ENCODE data around the gene SH2B2. TPM values are rescaled to one million over a fixed set of nuclear protein-coding genes. Genes with fewer than 3 reads are reported as not detected.
"Not testable (repeated sequence)": the region's sequence is repeated elsewhere in the genome, so short reads cannot be mapped to it uniquely, and the experiment has no call there.

SH2B2 gene
- total RNA-seq, 5 donors from 2014 or later (not counting 1 experiment from before 2014, with no cell fraction given) = 0.90 to 5.0 (median 2.5) TPM

GRCh38 chr7:102301367-102301766, 14.7 kb downstream of the SH2B2 start:
- DNase-seq; H3K27ac ChIP-seq (ENCODE audit: low read length); CTCF ChIA-PET; H3K27ac Mint-ChIP-seq; POLR2A ChIA-PET; H3K36me3 ChIP-seq (ENCODE audit: control insufficient read depth in 2 of 2, extremely low read depth in 1 of 2, insufficient read depth in 1 of 2, low read length in 1 of 2); ATAC-seq (replicated peaks in 1 of 4); H3K4me3 Mint-ChIP-seq; H3K4me1 Mint-ChIP-seq; H3K9me3 ChIP-seq; H3K9me3 Mint-ChIP-seq; H3K4me3 ChIP-seq (ENCODE audit: control insufficient read depth in 1 of 2, extremely low read depth in 1 of 2, low read length in 1 of 2); H3K27me3 Mint-ChIP-seq; H3K36me3 Mint-ChIP-seq; H3K27me3 ChIP-seq (replicated peaks in 1 of 2; ENCODE audit: control insufficient read depth in 2 of 2, extremely low read depth in 1 of 2, insufficient read depth in 2 of 2, low read length in 1 of 2): not testable (repeated sequence)
- H3K4me1 ChIP-seq (ENCODE audit: control insufficient read depth in 1 of 2, extremely low read depth in 1 of 2, insufficient read depth in 2 of 2, low read length in 2 of 2) = peaks cover 0 to 20% of the 10 kb centered on the region in 2 experiments
- WGBS (ENCODE audit: insufficient coverage) = 84% methylated on average over 3 of the region's 14 CpGs

- Mint-ChIP-seq H3K4me1 (peaks cover 0 to 11% (median 0%) of the 10 kb centered on the region in 3 donors), H3K9me3 (no peaks in the 10 kb centered on the region), H3K4me3 (no peak overlapping the region), H3K27ac (no peak overlapping the region), H3K36me3 (no peaks in the 10 kb centered on the region), H3K27me3 (peaks cover 0 to 3% of the 10 kb centered on the region in 2 donors)
- CTCF ChIA-PET = no interaction called here
- ATAC-seq (replicated peaks in 1 of 4) (no peak), DNase-seq (no peak)
- Histone ChIP-seq H3K4me1 (ENCODE audit: control insufficient read depth in 1 of 2, extremely low read depth in 1 of 2, insufficient read depth in 2 of 2, low read length in 2 of 2) (peaks cover 0 to 27% of the 10 kb centered on the region in 2 experiments), H3K36me3 (ENCODE audit: control insufficient read depth in 2 of 2, extremely low read depth in 1 of 2, insufficient read depth in 1 of 2, low read length in 1 of 2) (no peaks in the 10 kb centered on the region), H3K27ac (ENCODE audit: low read length) (no peak overlapping the region), H3K27me3 (replicated peaks in 1 of 2; ENCODE audit: control insufficient read depth in 2 of 2, extremely low read depth in 1 of 2, insufficient read depth in 2 of 2, low read length in 1 of 2) (peaks cover 0 to 11% of the 10 kb centered on the region in 2 experiments), H3K4me3 (ENCODE audit: control insufficient read depth in 1 of 2, extremely low read depth in 1 of 2, low read length in 1 of 2) (no peak overlapping the region), H3K9me3 (no peaks in the 10 kb centered on the region)
- POLR2A ChIA-PET = no interaction called here
- 88% methylated on average over 6 of the region's 6 CpGs for WGBS (ENCODE audit: insufficient coverage)
Measured at GRCh38 chr7:102302025-102302424, 15.4 kb downstream of the SH2B2 start.

- ChIA-PET POLR2A (no interaction called here), CTCF (no interaction called here)
- Histone ChIP-seq H3K36me3 (ENCODE audit: control insufficient read depth in 2 of 2, extremely low read depth in 1 of 2, insufficient read depth in 1 of 2, low read length in 1 of 2) (no peaks in the 10 kb centered on the region), H3K4me1 (ENCODE audit: control insufficient read depth in 1 of 2, extremely low read depth in 1 of 2, insufficient read depth in 2 of 2, low read length in 2 of 2) (peaks cover 0 to 33% of the 10 kb centered on the region in 2 experiments), H3K9me3 (no peaks in the 10 kb centered on the region), H3K27me3 (replicated peaks in 1 of 2; ENCODE audit: control insufficient read depth in 2 of 2, extremely low read depth in 1 of 2, insufficient read depth in 2 of 2, low read length in 1 of 2) (peaks cover 0 to 11% of the 10 kb centered on the region in 2 experiments), H3K27ac (ENCODE audit: low read length) (no peak overlapping the region), H3K4me3 (ENCODE audit: control insufficient read depth in 1 of 2, extremely low read depth in 1 of 2, low read length in 1 of 2) (no peak overlapping the region)
- no peak overlapping the region for H3K27ac Mint-ChIP-seq
- no peaks in the 10 kb centered on the region for H3K27me3 Mint-ChIP-seq
- WGBS (ENCODE audit: insufficient coverage) = 71% methylated on average over 8 of the region's 13 CpGs
- ATAC-seq (replicated peaks in 1 of 4) (peak in 1 of 4 experiments; percentile 19), DNase-seq (no peak)
- no peaks in the 10 kb centered on the region for H3K9me3 Mint-ChIP-seq
- H3K36me3 Mint-ChIP-seq = no peaks in the 10 kb centered on the region
- H3K4me1 Mint-ChIP-seq = peaks cover 0 to 15% (median 2%) of the 10 kb centered on the region in 3 donors
- H3K4me3 Mint-ChIP-seq = no peak overlapping the region
Measured at GRCh38 chr7:102303669-102304422, 17.2 kb downstream of the SH2B2 start.

GRCh38 chr7:102304668-102305067, 18.0 kb downstream of the SH2B2 start:
- POLR2A ChIA-PET = no interaction called here
- no peak overlapping the region for H3K4me3 Mint-ChIP-seq
- CTCF ChIA-PET = no interaction called here

GRCh38 chr7:102305414-102306268, 19.0 kb downstream of the SH2B2 start:
- CTCF ChIA-PET = no interaction called here

More at GRCh38 chr7:102304668-102305067, 18.0 kb downstream of the SH2B2 start:
- ATAC-seq (replicated peaks in 1 of 4) = no peak
- no peaks in the 10 kb centered on the region for H3K9me3 ChIP-seq
- no peaks in the 10 kb centered on the region for H3K36me3 ChIP-seq (ENCODE audit: control insufficient read depth in 2 of 2, extremely low read depth in 1 of 2, insufficient read depth in 1 of 2, low read length in 1 of 2)
- H3K4me1 ChIP-seq (ENCODE audit: control insufficient read depth in 1 of 2, extremely low read depth in 1 of 2, insufficient read depth in 2 of 2, low read length in 2 of 2) = peaks cover 0 to 33% of the 10 kb centered on the region in 2 experiments
- no peak for DNase-seq
- H3K4me1 Mint-ChIP-seq = peaks cover 0 to 15% (median 2%) of the 10 kb centered on the region in 3 donors
- peaks cover 0 to 10% of the 10 kb centered on the region in 2 experiments for H3K27me3 ChIP-seq (replicated peaks in 1 of 2; ENCODE audit: control insufficient read depth in 2 of 2, extremely low read depth in 1 of 2, insufficient read depth in 2 of 2, low read length in 1 of 2)
- 97% methylated on average over 8 of the region's 11 CpGs for WGBS (ENCODE audit: insufficient coverage)
- H3K36me3 Mint-ChIP-seq = no peaks in the 10 kb centered on the region
- no peaks in the 10 kb centered on the region for H3K9me3 Mint-ChIP-seq
- H3K4me3 ChIP-seq (ENCODE audit: control insufficient read depth in 1 of 2, extremely low read depth in 1 of 2, low read length in 1 of 2) = no peak overlapping the region
- no peak overlapping the region for H3K27ac Mint-ChIP-seq
- no peaks in the 10 kb centered on the region for H3K27me3 Mint-ChIP-seq
- H3K27ac ChIP-seq (ENCODE audit: low read length) = no peak overlapping the region

GRCh38 chr7:102306916-102307677, 20.4 kb downstream of the SH2B2 start:
- Histone ChIP-seq H3K27me3 (replicated peaks in 1 of 2; ENCODE audit: control insufficient read depth in 2 of 2, extremely low read depth in 1 of 2, insufficient read depth in 2 of 2, low read length in 1 of 2) (peaks cover 0 to 7% of the 10 kb centered on the region in 2 experiments), H3K9me3 (no peaks in the 10 kb centered on the region), H3K4me1 (ENCODE audit: control insufficient read depth in 1 of 2, extremely low read depth in 1 of 2, insufficient read depth in 2 of 2, low read length in 2 of 2) (peaks cover 0 to 33% of the 10 kb centered on the region in 2 experiments), H3K4me3 (ENCODE audit: control insufficient read depth in 1 of 2, extremely low read depth in 1 of 2, low read length in 1 of 2) (peak overlapping the region in 1 of 2 donors; percentile 35), H3K36me3 (ENCODE audit: control insufficient read depth in 2 of 2, extremely low read depth in 1 of 2, insufficient read depth in 1 of 2, low read length in 1 of 2) (no peaks in the 10 kb centered on the region), H3K27ac (ENCODE audit: low read length) (peak overlapping the region; percentile 31)
- CTCF ChIA-PET = no interaction called here
- Mint-ChIP-seq H3K9me3 (no peaks in the 10 kb centered on the region), H3K4me3 (peak overlapping the region in 1 of 3 donors; percentile 28), H3K36me3 (peaks cover 3% of the 10 kb centered on the region), H3K27ac (no peak overlapping the region), H3K4me1 (peaks cover 0 to 15% (median 2%) of the 10 kb centered on the region in 3 donors), H3K27me3 (no peaks in the 10 kb centered on the region)
- ATAC-seq (replicated peaks in 1 of 4) (peak; percentile 34 to 57 (median 47)), DNase-seq (peak in 6 of 35 experiments; percentile 15 to 56 (median 23))
- 30% methylated on average over 13 of the region's 17 CpGs for WGBS (ENCODE audit: insufficient coverage)
- POLR2A ChIA-PET = interaction anchor here in 1 of 2 donors (0.6 kb wide), 1 partner anchor 21 kb away, joined by 5 read pairs; no protein-coding TSS in a partner anchor

More at GRCh38 chr7:102305414-102306268, 19.0 kb downstream of the SH2B2 start:
- 75% methylated on average over 9 of the region's 17 CpGs for WGBS (ENCODE audit: insufficient coverage)
- peaks cover 0 to 33% of the 10 kb centered on the region in 2 experiments for H3K4me1 ChIP-seq (ENCODE audit: control insufficient read depth in 1 of 2, extremely low read depth in 1 of 2, insufficient read depth in 2 of 2, low read length in 2 of 2)
- H3K27ac ChIP-seq (ENCODE audit: low read length) = peak overlapping the region; percentile 23
- H3K4me1 Mint-ChIP-seq = peaks cover 0 to 15% (median 2%) of the 10 kb centered on the region in 3 donors
- no peak for ATAC-seq (replicated peaks in 1 of 4)
- H3K36me3 ChIP-seq (ENCODE audit: control insufficient read depth in 2 of 2, extremely low read depth in 1 of 2, insufficient read depth in 1 of 2, low read length in 1 of 2) = no peaks in the 10 kb centered on the region
- H3K4me3 Mint-ChIP-seq = no peak overlapping the region
- no peak for DNase-seq
- no peak overlapping the region for H3K4me3 ChIP-seq (ENCODE audit: control insufficient read depth in 1 of 2, extremely low read depth in 1 of 2, low read length in 1 of 2)
- H3K9me3 Mint-ChIP-seq = no peaks in the 10 kb centered on the region
- peaks cover under 1% of the 10 kb centered on the region for H3K36me3 Mint-ChIP-seq
- peaks cover 0 to 7% of the 10 kb centered on the region in 2 experiments for H3K27me3 ChIP-seq (replicated peaks in 1 of 2; ENCODE audit: control insufficient read depth in 2 of 2, extremely low read depth in 1 of 2, insufficient read depth in 2 of 2, low read length in 1 of 2)
- POLR2A ChIA-PET = no interaction called here
- H3K27me3 Mint-ChIP-seq = no peaks in the 10 kb centered on the region
- H3K27ac Mint-ChIP-seq = peak overlapping the region in 1 of 2 donors; percentile 70
- H3K9me3 ChIP-seq = no peaks in the 10 kb centered on the region

Measured in T-cell (primary cell).